ENCODE data around the gene TPSB2.

- no peak for TF ChIP-seq CTCF (IDR thresholded peaks at IDR 0.05; ENCODE audit: low read depth, low read length, poor library complexity, severe bottlenecking)
- TF ChIP-seq EZH2phosphoT487 (IDR thresholded peaks at IDR 0.05; ENCODE audit: borderline replicate concordance, low read length) = no peak
Observed at GRCh38 chr16:1220841-1221627, 8.9 kb downstream of the TPSB2 start.

All from DOHH2 (cell line).